ENCODE data around the gene FAM47E. TPM values are rescaled to one million over a fixed set of nuclear protein-coding genes. Genes with fewer than 3 reads are reported as not detected.

The FAM47E gene
- total and polyA plus RNA-seq, 7 donors, result 1.2 to 4.6 (median 2.5) TPM

GRCh38 chr4:76210452-76210851 is 41.1 kb upstream of the FAM47E start:
- TF ChIP-seq, protein P1, sequence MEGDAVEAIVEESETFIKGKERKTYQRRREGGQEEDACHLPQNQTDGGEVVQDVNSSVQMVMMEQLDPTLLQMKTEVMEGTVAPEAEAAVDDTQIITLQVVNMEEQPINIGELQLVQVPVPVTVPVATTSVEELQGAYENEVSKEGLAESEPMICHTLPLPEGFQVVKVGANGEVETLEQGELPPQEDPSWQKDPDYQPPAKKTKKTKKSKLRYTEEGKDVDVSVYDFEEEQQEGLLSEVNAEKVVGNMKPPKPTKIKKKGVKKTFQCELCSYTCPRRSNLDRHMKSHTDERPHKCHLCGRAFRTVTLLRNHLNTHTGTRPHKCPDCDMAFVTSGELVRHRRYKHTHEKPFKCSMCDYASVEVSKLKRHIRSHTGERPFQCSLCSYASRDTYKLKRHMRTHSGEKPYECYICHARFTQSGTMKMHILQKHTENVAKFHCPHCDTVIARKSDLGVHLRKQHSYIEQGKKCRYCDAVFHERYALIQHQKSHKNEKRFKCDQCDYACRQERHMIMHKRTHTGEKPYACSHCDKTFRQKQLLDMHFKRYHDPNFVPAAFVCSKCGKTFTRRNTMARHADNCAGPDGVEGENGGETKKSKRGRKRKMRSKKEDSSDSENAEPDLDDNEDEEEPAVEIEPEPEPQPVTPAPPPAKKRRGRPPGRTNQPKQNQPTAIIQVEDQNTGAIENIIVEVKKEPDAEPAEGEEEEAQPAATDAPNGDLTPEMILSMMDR (IDR thresholded peaks at IDR 0.05), result no peak
- Histone ChIP-seq H3K4me3 (peak overlapping the region; percentile 95), H3K4me1 (peaks cover 71% of the 10 kb centered on the region), H3K36me3 (ENCODE audit: insufficient read depth in 1 of 2, low read depth in 1 of 2) (no peaks in the 10 kb centered on the region), H3K9me3 (no peaks in the 10 kb centered on the region), H3K27me3 (ENCODE audit: insufficient read depth in 3 of 3, low read length in 2 of 3) (no peaks in the 10 kb centered on the region), H3K27ac (peak overlapping the region; percentile 97)
- intact Hi-C loops (cut with DNase I), result loop anchor here (5.0 kb wide), 2 partner anchors 63 to 97 kb away; partner anchors contain the start of genes NUP54 (in 1 of the 2) and STBD1 (in 1 of the 2)
- ATAC-seq (no peak), DNase-seq (no peak)
- 10 to 24% (median 12%) methylated on average over 4 of the region's 4 CpGs for WGBS, 3 donors

DNA sequence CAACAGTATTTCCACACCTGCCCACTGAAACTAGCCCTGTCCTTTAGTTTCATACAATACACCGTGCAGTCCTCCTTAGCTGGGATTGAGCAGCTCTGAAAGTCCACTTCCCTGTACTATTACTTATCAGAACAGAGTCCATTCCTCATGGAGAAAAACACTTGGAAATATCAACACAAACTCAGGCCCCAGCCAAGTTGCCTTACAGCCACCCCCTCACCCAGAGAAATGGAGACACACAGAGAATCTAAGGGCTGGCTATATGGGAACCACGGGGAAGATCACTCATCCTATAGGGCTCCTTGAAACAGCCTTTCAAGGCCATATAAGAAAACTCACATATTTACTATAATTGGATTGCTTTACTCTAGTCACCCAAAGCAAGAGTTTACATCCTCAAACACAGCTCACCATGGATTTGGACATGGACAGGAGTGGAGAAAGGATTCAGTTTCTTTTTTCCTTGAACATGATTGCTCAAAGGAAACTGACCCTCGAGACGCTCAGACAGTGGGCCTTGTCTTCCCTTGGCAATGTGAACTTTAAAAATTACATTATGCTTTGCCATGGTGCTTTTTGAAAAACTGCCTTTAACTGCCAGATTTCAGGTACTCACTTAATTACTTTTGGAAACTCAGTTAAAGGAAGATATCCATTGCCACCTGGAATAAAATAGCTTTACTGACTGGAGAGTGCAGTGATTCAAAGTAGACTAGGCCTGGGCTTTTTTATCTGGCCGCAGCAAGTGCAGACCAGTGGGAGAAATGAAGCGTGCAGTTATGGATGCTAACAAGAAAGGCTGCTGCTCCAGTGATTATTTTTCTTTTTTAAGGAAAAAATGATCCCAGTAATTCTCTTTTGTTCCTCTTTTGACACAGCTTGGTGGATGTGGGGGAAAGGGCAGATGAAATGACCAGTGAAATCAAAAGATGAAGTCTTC is 39.5 kb upstream of the FAM47E start:
- H3K27me3 ChIP-seq (ENCODE audit: insufficient read depth in 3 of 3, low read length in 2 of 3), result no peaks in the 10 kb centered on the region
- no peaks in the 10 kb centered on the region for H3K36me3 ChIP-seq (ENCODE audit: insufficient read depth in 1 of 2, low read depth in 1 of 2)
- TF ChIP-seq, protein P1 (IDR thresholded peaks at IDR 0.05), result no peak
- H3K4me3 ChIP-seq, result peak overlapping the region; percentile 95
- DNase-seq, result no peak
- H3K4me1 ChIP-seq, result peaks cover 71% of the 10 kb centered on the region
- 15 to 26% (median 18%) methylated on average over 6 of the region's 6 CpGs for WGBS, 3 donors
- no peaks in the 10 kb centered on the region for H3K9me3 ChIP-seq
- ATAC-seq, result no peak
- peak overlapping the region; percentile 97 for H3K27ac ChIP-seq
- intact Hi-C loops (cut with DNase I), result loop anchor here (5.0 kb wide), 2 partner anchors 65 to 95 kb away; partner anchors contain the start of genes NUP54 (in 1 of the 2) and STBD1 (in 1 of the 2)

DNA sequence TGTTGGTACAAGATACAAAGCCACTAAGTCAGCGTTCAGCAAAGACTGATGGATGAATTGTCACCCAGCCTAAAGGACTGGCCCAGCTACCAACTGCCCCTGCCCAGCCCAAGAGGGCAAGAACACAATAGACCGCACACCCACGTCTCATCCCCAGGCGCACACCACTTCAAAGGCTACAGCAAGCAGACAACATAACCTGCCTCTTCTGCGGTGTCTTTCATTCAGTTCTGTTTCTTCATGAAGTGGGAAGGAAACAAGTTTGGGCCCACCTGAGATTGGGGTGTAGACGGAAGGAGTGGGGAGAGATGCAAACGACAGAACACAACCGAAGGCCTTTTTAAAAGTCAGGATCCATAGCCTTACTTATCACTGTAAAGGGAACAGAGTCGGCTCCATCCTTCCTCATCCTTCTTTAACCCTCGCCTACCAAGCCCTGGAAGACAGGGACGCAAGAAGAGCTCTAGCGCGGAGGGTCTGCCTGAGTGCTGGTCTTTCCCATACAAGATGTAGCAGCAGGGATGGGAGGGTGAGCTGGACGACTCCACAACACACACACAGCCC is 38.6 kb upstream of the FAM47E start:
- no peaks in the 10 kb centered on the region for H3K27me3 ChIP-seq (ENCODE audit: insufficient read depth in 3 of 3, low read length in 2 of 3)
- H3K4me3 ChIP-seq, result peak overlapping the region; percentile 95
- DNase-seq (no peak), ATAC-seq (no peak)
- H3K9me3 ChIP-seq, result no peaks in the 10 kb centered on the region
- no peaks in the 10 kb centered on the region for H3K36me3 ChIP-seq (ENCODE audit: insufficient read depth in 1 of 2, low read depth in 1 of 2)
- TF ChIP-seq, protein P1 (IDR thresholded peaks at IDR 0.05), result no peak
- 0 to 1% (median 0%) methylated on average over 14 of the region's 14 CpGs for WGBS, 3 donors
- intact Hi-C loops (cut with DNase I), result loop anchor here (5.0 kb wide), 2 partner anchors 66 to 94 kb away; partner anchors contain the start of genes NUP54 (in 1 of the 2) and STBD1 (in 1 of the 2)
- H3K27ac ChIP-seq, result peak overlapping the region; percentile 97
- H3K4me1 ChIP-seq, result peaks cover 71% of the 10 kb centered on the region

GRCh38 chr4:76213415-76214176 is 37.9 kb upstream of the FAM47E start, which contains the start of gene SCARB2:
Gene SCARB2 (minus strand): TSS chr4:76213824. CDS start chr4:76213543, 281 bp downstream.
- ATAC-seq, result peak; percentile 88 to 92 (median 92)
- TF ChIP-seq, protein P1 (IDR thresholded peaks at IDR 0.05), result no peak
- peak; percentile 92 to 94 for DNase-seq
- intact Hi-C loops (cut with DNase I), result loop anchor here (5.0 kb wide), 2 partner anchors 66 to 94 kb away; partner anchors contain the start of genes NUP54 (in 1 of the 2) and STBD1 (in 1 of the 2)
- Histone ChIP-seq H3K27ac (peak within 1 kb of the TSS; percentile 97), H3K4me1 (peaks cover 71% of the 10 kb centered on the region), H3K27me3 (ENCODE audit: insufficient read depth in 3 of 3, low read length in 2 of 3) (no peaks in the 10 kb centered on the region), H3K36me3 (ENCODE audit: insufficient read depth in 1 of 2, low read depth in 1 of 2) (no peaks in the 10 kb centered on the region), H3K4me3 (peak within 1 kb of the TSS; percentile 95), H3K9me3 (no peaks in the 10 kb centered on the region)
- 0 to 1% (median 0%) methylated on average over 39 to 94 of the region's 94 CpGs for WGBS, 3 donors
